NCI-H345 treated with DMSO at 0.1 percent for 48 hours (cell line): ENCODE data around the gene TM9SF2.
"Not testable (repeated sequence)": the region's sequence is repeated elsewhere in the genome, so short reads cannot be mapped to it uniquely, and the experiment has no call there.

Experiments used
- DNase-seq: peaks from one replicate; lab custom pipeline; 2025; ENCODE audit not compliant: unreplicated experiment; lab: John Stamatoyannopoulos, UW

Gene TM9SF2, protein sequence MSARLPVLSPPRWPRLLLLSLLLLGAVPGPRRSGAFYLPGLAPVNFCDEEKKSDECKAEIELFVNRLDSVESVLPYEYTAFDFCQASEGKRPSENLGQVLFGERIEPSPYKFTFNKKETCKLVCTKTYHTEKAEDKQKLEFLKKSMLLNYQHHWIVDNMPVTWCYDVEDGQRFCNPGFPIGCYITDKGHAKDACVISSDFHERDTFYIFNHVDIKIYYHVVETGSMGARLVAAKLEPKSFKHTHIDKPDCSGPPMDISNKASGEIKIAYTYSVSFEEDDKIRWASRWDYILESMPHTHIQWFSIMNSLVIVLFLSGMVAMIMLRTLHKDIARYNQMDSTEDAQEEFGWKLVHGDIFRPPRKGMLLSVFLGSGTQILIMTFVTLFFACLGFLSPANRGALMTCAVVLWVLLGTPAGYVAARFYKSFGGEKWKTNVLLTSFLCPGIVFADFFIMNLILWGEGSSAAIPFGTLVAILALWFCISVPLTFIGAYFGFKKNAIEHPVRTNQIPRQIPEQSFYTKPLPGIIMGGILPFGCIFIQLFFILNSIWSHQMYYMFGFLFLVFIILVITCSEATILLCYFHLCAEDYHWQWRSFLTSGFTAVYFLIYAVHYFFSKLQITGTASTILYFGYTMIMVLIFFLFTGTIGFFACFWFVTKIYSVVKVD

DNA sequence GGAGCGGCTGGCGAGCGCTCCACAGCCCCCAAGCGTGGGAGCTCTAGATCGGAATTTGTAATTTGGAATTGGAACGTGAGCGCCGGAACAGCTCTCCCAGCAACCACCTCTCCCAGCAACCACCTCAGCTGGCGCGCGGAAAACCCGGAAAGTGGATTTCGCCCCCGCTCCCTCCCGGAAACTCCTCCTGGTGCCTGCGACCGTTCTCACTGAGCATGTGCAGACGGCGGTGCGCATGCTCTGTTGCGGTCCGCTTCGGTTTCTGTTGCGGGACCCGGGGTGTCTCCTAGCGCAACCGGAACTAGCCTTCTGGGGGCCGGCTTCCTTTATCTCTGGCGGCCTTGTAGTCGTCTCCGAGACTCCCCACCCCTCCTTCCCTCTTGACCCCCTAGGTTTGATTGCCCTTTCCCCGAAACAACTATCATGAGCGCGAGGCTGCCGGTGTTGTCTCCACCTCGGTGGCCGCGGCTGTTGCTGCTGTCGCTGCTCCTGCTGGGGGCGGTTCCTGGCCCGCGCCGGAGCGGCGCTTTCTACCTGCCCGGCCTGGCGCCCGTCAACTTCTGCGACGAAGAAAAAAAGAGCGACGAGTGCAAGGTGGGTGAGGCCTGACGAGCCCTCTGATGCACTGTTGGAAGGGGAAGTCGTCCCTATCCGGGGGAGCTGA, at the start of gene TM9SF2:
Gene TM9SF2 (plus strand): TSS at position 289 of the 664 bp plus-strand sequence. CDS start 135 bp downstream, at position 424.
- peak; percentile 94 for DNase-seq

- DNase-seq: no peak
Measured at GRCh38 chr13:99454518-99455183, 46.6 kb upstream of the TM9SF2 start.

DNA sequence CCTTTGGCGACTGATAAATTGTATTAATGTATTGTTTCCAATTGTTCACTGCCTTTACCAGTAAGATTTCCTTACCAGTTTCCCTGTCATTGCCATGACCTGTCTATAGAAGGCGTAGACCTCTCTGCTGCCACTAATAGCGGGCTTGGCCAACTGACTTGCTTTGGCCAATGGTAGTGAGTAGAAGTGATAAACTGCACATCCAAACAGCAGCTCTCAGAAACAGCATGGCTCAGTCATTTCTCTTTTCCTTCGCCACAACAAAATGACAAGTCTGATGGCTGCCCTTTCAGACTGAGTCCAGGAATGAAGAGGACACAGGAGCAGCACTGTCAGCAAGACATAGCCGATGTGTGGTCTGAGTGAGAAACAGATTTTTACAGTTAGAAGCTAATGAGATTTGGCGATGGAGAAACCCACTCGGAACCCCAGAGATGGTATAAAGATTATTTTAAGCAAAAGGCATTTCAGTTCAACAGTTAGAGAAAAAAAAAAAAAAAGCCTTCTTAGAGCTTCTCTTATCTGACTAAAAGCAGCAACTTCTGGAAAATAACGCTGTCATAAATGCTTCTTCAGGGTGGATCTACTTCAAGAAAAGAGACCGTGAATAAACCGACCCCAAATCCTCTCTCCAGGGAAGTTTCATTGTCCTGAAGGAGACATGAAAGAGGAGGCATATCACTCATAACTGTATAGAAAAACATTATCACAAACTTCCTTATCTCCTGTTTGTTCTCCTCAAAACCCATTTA, 42.0 kb upstream of the TM9SF2 start:
- DNase-seq: no peak

DNA sequence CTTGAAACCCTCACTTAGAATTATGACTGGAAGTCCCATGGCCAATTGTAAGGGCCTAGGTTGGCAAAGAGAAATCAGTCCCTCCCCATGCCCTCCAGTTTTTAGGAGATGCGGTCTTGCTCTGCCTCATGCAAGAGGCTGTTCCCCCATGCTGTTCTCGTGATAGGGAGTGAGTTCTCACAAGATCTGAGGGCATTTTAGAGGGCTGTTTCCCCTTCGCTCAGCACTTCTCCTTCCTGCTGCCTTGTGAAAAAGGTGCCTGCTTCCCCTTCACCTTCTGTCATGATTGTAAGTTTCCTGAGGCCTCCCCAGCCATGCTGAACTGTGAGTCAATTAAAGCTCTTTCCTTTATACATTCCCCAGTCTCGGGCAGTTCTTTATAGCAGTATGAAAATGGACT, 40.5 kb upstream of the TM9SF2 start:
- DNase-seq: not testable (repeated sequence)

DNA sequence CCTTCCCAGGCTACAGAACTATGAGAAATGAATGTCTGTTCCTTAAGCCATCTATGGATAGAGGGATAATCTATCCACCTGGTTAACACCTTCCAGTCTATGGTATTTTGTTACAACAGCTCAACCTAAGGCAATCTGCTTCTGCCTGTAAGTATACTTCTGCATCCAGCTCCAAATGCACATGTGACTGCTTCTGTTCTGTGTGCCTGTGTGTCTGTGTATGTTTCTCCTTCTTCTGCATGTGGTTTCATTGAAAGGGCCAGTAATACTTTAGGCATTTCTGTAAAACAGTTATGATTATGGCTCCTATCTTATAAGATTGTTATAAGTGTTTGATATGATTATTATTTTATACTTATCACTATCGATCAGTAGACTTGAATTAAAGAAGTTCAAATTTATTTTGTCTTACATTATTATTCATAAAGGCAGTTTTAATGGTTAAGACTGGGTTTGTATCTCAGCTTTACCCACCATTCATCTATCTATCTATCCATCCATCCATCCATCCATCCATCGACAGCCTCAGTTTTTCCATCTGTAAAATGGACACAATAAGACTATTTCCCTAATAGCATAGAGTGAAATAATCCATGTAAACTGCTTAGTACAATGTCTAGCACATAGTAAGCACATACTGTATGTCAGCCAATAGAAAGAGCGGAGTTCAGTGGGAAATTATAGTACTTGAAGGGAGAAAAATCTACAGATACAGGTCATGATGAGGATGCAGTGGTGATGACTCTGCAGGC, 37.5 kb upstream of the TM9SF2 start:
- DNase-seq: no peak

DNA sequence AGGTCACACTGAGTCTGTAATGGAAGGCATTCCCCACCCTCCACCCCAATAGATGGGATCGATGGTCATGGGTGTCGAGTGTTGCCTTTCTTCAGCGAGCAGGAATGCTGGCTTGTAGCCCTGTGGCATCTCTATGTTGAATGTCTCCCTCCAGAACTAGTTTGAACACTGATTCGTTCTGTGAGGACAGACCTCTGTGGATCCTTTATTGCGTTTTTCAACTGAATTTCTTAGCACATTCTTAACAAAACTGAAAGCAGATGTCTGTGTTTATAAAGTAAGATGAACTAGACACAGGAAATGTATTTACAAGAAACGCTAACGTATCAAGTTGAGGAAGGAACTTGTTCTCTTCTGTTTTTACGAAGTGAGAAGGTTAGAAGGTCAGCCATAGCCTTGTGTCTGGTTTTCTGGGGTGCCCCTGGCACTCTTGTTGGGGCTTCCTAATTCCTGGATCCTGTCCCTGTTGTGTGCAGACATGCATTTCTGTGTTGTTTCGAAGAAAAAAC, 36.8 kb upstream of the TM9SF2 start:
- DNase-seq: no peak

DNA sequence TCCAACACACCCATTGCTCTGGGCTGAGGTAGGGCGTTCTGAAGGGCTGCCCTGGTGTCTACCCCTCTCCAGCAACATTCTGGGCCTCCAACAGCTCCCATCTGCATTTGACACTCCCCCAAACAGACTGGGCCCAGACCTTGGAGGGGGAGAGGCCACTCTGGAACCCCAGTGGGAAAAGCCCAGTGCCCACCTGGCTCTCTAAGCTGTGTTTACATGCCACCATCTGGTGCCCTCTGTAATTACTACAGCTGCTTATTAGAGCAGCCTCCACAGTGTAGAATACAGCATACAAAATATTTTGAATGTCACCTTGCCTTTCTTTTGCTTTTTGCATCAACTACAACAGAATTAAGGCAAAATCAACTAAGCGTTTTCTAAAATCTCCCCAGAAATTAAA, 35.8 kb upstream of the TM9SF2 start:
- DNase-seq: no peak

- DNase-seq: no peak
Measured at GRCh38 chr13:99467764-99468163, 33.5 kb upstream of the TM9SF2 start.

DNA sequence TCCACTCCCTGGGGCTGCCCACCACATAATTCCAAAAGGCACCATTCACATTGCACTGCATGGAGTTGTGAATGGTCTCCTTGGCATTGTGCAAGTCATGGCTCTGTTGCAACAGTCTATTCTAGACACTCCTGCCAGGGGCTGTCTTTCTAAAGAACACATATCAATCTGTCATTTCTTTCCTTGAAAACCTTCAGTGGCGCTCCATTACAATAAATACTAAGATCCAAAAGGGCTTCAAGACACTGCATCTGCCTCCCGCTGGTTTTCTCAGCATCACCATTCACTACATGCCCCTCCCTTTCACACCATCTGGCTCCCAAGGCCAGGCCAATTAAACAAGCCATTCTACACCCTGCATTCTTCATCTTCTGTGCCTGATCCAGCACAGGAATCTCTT, 32.2 kb upstream of the TM9SF2 start:
- DNase-seq: no peak

DNA sequence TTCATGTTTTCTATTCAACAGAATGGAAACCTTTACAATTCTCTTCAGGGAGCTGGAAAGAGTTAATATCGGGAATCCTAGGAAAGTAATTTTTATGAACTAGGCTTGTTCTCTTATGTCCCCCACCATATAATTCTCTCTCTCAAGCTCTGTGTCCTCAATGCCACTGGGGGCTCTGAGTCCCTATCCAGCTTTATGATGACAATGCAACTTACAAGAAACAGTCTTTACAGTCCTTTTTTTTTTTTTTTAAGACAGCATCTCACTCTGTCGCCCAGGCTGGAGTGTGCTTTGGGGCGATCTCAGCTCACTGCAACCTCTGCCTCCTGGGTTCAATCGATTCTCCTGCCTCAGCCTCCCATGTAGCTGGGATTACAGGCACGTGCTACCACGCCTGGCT, 31.2 kb upstream of the TM9SF2 start:
- no peak for DNase-seq

DNA sequence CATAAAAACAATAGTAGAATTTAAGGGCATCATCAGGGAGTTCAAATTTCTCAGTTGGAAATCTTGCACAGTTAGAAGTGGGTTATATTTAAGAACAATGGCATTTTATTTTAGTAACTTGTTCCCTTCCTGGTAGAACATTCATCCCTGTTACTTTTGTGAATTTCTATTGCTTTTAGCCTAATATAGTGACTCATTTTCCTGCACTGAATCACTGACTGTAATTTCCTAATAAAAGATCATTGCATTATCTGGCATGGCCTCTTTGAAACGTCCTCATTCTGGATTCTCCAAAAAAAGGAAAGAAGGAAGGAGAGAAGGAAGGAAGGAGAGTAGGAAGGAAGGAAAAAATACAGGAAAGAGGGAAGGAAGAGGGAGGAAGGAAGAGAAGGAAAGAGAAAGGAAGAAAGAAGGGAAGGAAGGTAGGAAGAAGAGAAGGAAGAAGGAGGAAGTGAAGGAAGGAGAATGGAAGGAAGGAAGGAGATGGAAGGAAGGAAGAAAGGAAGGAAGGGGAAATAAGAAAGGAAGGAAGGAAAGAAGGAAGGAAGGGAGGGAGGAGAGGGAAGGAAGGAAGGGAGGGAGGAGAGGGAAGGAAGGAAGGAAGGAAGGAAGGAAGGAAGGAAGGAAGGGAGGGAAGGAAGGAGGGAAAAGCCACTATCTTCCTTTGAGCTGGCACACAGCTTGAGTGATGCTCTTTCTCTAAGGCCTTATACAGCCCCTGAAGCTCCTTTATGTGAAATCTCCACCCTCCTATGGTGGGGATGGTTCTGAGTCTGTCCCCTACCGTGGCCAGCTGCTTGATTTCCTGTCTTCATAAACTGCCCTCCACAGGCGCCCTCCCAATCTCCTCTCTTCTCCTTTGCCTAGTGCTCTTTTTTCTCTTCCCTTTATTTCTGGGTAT, 29.8 kb upstream of the TM9SF2 start:
- DNase-seq: no peak

GRCh38 chr13:99472122-99472440, 29.2 kb upstream of the TM9SF2 start:
- DNase-seq: no peak

DNA sequence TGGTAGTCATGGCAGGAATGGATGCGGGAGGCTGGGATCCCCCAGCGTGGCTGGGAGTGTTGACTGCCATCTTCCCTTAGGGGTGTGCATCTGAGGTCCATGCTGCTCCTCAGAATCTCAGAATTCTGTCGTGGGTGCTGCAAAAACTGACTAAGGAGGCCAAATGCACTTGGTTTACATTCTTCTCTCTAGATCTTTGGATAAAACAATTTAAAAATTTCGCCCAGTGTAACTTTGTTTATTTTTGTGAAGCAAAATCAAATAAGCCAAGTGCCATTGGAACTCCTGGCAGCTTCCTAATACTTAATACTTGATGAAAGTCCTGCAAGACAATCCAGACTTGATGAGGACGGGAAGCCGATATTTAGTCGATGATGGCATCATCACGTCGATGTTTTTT, 27.8 kb upstream of the TM9SF2 start:
- DNase-seq: no peak

DNA sequence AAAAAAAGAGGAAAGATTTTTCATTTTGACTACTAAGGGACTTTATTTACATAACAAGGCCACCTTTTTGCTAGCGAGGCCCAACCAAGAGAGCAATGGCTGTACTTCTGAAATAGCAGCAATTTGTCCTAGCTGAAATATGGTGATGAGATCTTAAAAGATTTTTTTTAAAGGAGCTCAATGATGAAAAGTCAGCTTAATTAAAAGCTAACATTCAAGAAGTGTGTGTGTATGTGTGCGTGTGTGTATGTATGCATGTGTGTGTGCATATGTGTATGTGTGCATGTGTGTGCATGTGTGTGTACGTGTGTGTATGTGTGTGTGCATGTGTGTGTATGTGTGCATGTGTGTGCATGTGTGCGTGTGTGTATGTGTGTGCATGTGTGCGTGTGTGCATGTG, 24.6 kb upstream of the TM9SF2 start:
- no peak for DNase-seq

- no peak for DNase-seq
Measured at GRCh38 chr13:99477493-99477892, 23.8 kb upstream of the TM9SF2 start.

GRCh38 chr13:99481366-99481765, 19.9 kb upstream of the TM9SF2 start:
- no peak for DNase-seq

DNA sequence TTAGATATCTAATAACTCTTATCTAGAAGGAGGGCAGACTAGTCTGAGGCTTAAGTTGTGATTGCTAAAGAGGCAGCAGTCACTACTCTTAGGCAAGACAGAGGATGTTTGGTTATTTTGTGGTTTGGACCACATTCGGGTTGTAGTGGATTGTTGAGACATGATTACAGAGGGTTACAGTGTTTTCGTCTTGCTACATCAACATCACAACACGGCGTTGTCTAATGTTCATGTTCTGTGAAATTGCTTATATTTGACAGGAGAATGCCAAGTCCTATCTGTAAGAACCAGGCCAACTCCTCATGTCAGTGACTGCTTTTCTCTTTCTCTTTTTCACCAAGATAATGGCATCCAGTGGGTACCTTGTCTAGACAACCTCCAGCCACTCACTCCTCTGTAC, 16.8 kb upstream of the TM9SF2 start:
- DNase-seq: no peak

DNA sequence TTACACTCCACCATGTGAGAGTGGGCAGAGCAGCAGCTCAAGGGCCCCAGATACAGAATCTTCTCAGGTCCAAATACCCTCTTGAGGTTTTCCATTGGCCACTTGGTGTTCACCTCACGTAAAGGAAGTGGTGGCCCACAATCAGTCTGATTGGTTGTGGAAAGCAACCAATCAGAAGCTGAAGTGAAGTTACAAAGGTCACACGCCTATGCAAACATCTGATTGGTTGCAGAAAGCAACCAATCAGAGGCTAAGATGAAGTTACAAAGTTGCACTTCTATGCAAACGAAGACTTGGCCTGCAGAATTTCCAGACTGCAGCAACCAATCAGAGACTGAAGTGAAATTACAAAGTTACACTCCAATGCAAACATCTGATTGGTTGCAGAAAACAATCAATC, 14.3 kb upstream of the TM9SF2 start:
- no peak for DNase-seq

GRCh38 chr13:99489028-99489427, 12.2 kb upstream of the TM9SF2 start:
- DNase-seq: no peak
